Suprapubic skin (tissue), 4 donors: ENCODE data around the gene MCF2L.

ENCODE experiments used
- EP300 ChIP-seq: sonication (generic); formaldehyde crosslinking; IDR thresholded peaks from one replicate; pipeline ENCODE4 v1.6.1; 2017; ENCODE audit warnings: antibody characterized with exemption
- POLR2A ChIP-seq, 2 donors: fragments of 450-650 bp; IDR thresholded peaks; one replicate each; pipeline ENCODE4 v1.6.1; 2017; ENCODE audit warnings: antibody characterized with exemption in 2 of 2, mild to moderate bottlenecking in 2 of 2, moderate library complexity in 2 of 2
- POLR2AphosphoS5 ChIP-seq, 3 donors: sonication (generic); formaldehyde crosslinking; IDR thresholded peaks; one replicate each; pipeline ENCODE4 v1.6.1; 2017; ENCODE audit warnings: antibody characterized with exemption in 3 of 3

- TF ChIP-seq EP300: no peak
- no peak for TF ChIP-seq POLR2A (IDR thresholded peaks at IDR 0.05)
- TF ChIP-seq POLR2AphosphoS5 (IDR thresholded peaks at IDR 0.05): no peak
Measured at GRCh38 chr13:113026391-113026910, 57.4 kb downstream of the MCF2L start.
